HG03095 (cell line): ENCODE measurements around the gene KCNT1.

Experiments used
- ATAC-seq: cut with Tn5 transposase; IDR thresholded peaks from one replicate; pipeline ENCODE4 v1.9.1; 2021; ENCODE audit warnings: moderate library complexity; ENCODE audit not compliant: unreplicated experiment

Gene KCNT1

GRCh38 chr9:135815830-135816650 is 114.1 kb downstream of the KCNT1 start:
- ATAC-seq = no peak

DNA sequence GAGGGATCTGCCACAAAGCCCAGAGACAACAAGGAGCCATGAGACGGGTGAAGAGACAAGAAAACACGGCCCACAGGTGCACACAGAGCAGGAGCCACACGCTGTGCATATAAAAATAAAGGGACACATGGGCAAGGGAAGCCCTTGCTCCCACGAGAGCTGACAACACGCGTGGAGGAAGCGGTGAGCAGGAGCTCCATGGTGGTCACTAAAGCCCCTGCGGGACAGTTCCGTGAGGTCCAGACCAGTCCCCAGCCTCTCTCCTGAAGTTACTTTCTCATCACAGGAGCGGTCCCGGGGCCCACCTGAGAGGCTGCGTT is 114.6 kb downstream of the KCNT1 start:
- no peak for ATAC-seq

- no peak for ATAC-seq
These were observed 116.1 kb downstream of the KCNT1 start for GRCh38 chr9:135817951-135818717.

DNA sequence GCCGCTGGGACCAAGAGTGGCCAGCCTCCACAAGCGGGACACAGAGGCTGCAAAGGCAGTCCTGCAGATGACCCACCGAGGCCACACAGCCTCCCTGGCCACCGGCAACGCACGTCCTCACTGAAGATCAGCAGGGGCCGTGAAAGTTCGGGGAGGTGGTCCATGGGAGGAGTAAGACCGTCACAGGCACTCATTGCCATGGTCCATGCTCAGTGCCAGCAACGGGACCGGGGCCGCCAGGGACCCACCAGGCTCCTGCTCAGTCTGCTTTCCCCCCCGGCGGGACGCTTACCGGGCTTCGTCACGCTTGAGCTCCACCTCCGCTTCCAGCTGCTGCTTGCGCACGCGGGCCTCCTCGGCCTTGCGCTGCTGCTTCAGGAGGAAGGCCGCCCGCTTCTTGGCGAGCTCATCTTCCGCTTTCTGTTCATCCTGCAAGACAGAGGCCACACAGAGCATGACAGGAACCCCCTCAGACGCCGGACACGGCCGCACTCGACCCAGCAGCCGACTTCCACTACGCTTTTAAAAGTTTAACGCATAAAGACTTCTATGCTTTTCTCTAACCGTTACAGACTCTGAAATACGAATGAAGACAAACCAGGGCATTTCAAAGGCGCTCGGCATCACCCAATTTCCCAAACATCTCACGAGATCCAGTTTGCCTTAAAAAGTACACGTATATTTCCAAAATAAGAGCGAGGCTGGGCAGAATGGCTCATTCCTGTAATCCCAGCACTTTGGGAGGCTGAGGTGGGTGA is 116.9 kb downstream of the KCNT1 start:
- no peak for ATAC-seq

DNA sequence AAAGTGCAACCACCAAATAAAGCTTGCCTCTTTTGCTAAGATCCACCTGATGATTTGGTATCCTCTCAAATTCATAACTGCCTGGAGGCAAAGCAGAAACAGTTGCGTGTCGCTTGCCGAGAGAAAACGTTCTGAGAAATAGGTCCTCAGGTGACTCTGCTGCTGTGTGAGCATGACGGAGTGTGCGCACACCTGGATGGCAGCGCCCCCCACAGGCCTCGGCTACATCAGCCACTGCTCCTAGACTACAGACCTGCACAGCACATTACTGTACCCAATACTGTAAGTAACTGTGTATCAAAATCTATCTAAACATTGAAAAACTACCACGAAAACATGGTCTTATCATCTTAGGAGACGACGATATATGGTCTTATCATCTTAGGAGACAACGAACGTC is 117.9 kb downstream of the KCNT1 start:
- no peak for ATAC-seq

- no peak for ATAC-seq
These were observed 118.7 kb downstream of the KCNT1 start for GRCh38 chr9:135820661-135821060.

GRCh38 chr9:135821116-135821515 is 119.1 kb downstream of the KCNT1 start:
- ATAC-seq = no peak

- no peak for ATAC-seq
These were observed 119.9 kb downstream of the KCNT1 start for GRCh38 chr9:135821733-135822373.

GRCh38 chr9:135822374-135822755 is 120.4 kb downstream of the KCNT1 start:
- ATAC-seq = no peak

GRCh38 chr9:135823036-135823435 is 121.1 kb downstream of the KCNT1 start:
- ATAC-seq = no peak

DNA sequence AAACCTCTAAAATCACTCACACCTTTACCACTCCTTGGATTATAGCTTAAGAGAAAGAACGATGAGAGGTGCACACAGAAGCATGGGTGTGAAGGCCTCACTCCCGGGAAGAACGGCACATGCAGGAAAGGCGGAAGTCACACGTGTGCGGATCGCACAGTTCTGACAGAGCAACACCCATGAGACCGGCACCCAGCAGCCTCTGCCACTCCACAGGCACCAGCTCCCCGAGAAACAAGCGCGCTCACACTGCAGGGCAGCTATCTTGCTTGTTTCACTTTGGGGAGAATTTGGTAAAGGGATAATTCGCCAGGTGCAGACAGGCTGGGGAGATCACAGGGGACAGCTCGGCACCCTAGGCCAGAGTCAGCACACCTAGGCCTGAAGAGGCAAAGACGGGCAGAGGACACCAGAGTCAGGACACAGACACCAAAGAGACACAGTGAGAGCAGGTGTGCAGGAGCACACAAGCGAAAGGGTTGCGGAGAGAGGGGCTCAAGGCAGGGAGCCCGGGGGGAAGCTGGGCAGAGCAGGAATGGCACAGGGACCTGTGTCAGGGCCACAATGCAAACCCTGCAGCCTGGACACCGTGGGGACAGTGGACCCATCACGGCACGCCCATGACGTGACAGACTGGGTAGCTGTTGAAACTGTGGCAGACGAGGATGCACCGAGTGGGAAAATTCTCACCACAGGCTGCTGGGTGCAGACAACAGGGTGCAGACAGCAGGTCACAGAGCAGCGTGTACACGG is 123.6 kb downstream of the KCNT1 start:
- no peak for ATAC-seq

GRCh38 chr9:135826188-135826545 is 124.2 kb downstream of the KCNT1 start:
- ATAC-seq = no peak

GRCh38 chr9:135827301-135827700 is 125.3 kb downstream of the KCNT1 start:
- no peak for ATAC-seq

DNA sequence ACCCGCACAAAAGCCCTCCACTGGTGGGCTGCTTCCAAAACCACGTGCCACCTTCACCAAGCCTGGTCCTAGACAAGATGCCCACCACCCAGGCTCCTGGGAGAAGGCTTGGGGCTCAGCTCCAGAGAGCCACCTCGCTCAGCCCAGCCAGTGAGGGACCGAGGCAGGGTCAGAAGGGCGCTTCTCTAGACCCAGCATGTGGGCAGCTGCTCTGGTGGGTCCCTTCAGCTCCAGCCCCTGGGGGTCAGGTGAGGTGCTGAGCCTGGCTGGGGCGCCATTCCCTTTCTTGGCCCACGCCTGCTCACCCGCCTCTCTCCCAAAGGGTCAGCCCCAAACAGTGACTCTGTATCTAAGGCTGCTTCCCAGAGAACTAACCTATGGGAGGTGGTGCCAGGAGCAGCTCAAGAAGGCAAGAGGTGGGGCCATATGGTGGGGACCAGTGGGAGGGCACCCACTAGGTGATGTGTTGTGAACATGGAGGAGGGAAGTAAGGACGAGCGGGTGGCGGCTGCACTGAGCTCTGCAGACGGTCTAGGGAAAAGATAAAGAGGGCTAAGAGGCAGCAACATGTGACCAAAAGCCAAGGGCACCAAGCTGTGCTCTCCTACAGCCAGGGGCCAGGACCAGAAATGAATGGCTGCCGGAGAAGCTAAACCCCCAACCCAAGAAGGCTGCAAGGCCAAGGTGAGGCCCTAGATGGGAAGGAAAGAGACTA is 126.0 kb downstream of the KCNT1 start:
- ATAC-seq = no peak

DNA sequence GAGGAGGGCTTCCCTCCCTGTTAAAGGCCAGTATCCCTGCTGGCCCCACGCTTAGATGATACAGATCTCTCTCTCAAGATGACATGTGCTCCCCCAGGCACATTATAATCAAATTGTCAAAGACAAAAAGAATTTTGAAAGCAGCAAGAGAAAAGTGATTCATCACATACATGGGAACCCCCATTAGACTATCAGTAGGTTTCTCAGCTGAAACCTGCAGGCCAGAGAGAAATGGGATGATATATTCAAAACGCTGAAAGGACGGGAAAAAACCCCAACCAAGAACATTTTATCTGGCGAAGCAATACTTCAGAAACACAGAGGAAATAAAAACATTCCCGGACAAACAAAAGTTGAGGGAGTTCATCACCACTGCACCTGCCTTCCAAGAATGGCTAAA is 126.7 kb downstream of the KCNT1 start:
- ATAC-seq = no peak

DNA sequence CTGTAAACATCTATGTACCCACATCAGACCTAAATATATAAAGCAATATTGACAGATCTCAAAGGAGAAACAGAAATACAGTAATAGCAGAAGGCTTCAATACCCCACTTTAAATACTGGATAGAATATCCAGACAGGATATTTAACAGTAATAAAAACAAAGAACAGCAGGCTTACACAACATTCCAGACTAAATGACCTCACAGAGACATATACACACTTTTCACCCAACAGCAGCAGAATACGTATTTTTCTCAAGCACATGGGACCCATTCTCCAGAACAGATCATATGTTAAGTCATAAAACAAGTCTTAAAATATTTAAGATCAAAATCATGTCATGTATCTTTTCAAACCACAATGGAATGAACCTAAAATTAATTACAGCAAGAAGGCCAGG is 128.5 kb downstream of the KCNT1 start:
- ATAC-seq = no peak

GRCh38 chr9:135833864-135834263 is 131.9 kb downstream of the KCNT1 start:
- ATAC-seq = no peak

DNA sequence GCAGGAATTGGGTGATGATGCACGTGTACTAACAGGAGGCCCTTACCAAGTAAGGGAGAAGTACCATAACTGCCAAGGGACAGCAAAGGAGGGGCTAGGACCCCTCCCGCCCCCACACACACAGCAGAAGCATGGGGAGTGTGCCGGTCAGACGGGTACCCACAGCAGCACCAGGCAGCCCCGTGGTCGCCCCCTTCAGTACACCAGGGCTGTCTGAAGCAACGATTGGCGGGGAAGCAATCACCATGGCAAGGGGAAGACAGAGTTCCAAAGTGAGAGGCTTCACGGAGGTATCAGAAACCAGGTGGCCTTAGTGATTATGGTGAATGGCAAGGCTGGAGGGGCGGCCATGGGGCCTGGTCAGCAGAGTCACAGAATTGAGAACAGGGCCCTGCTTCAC is 133.1 kb downstream of the KCNT1 start:
- no peak for ATAC-seq

GRCh38 chr9:135839516-135839915 is 137.5 kb downstream of the KCNT1 start:
- ATAC-seq = no peak

DNA sequence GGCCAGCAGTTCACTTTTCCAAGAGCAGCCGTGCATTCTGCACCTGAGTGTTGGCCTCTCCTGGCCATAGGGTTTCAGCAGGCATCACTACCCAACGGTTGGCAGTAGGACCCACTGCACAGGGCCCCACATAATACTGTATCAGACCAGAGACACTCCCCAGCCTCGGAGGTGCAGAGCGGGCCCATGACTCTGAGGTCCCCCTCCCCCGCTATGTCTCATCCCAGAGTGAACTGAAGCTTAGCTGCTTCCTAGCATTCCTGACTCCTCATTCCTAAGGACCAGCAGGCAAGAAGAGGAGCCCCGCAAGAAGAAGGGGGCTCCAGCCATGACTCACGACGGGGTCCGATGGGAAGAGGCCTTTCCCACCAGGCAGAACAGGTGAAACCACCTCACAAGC is 138.1 kb downstream of the KCNT1 start:
- no peak for ATAC-seq
